CD14-positive monocyte (primary cell): ENCODE data around the gene CLTRN. TPM values are rescaled to one million over a fixed set of nuclear protein-coding genes. Genes with fewer than 3 reads are reported as not detected.

Source experiments
- DNase-seq, 3 donors: peaks; one replicate each; pipeline ENCODE4 v3.0.0-alpha.2; 2011 to 2022
- H2AFZ ChIP-seq: 2 replicates; pipeline ENCODE4 v1.6.0; 2012; ENCODE audit warnings: mild to moderate bottlenecking, low read depth, low read length, inconsistent platforms; ENCODE audit not compliant: insufficient read depth, poor library complexity, severe bottlenecking
- H3K27ac ChIP-seq, 2 donors: 1 replicate in 1 of 2; 2 replicates in 1 of 2; pipeline ENCODE4 v1.5.1; 2012 to 2013; ENCODE audit warnings: low read length in 2 of 2, control low read depth in 1 of 2, inconsistent platforms in 1 of 2, low read depth in 1 of 2, mild to moderate bottlenecking in 1 of 2
- H3K27me3 ChIP-seq, 2 donors: one replicate each; pipeline versions ENCODE4 v1.6.0 to v1.6.1; 2011 to 2013; ENCODE audit warnings: low read length in 2 of 2; ENCODE audit not compliant: control insufficient read depth in 2 of 2, insufficient read depth in 2 of 2
- H3K36me3 ChIP-seq, 2 donors: replicated peaks in 1 of 2; 1 replicate in 1 of 2; 2 replicates in 1 of 2; pipeline versions ENCODE4 v1.5.1 to v1.6.1; 2012 to 2013; ENCODE audit warnings: low read length in 2 of 2, control low read depth in 1 of 2, inconsistent platforms in 1 of 2, mild to moderate bottlenecking in 1 of 2; ENCODE audit not compliant: insufficient read depth in 2 of 2, control insufficient read depth in 1 of 2
- H3K4me1 ChIP-seq, 2 donors: 1 replicate in 1 of 2; 2 replicates in 1 of 2; pipeline versions ENCODE4 v1.5.1 to v1.6.1; 2012 to 2013; ENCODE audit warnings: low read length in 2 of 2, control low read depth in 1 of 2, inconsistent platforms in 1 of 2, mild to moderate bottlenecking in 1 of 2, moderate library complexity in 1 of 2; ENCODE audit not compliant: insufficient read depth in 2 of 2, control insufficient read depth in 1 of 2
- H3K4me2 ChIP-seq: replicated peaks from 2 replicates; pipeline ENCODE3; 2012; ENCODE audit warnings: low read length, moderate library complexity, mild to moderate bottlenecking; ENCODE audit not compliant: poor library complexity, severe bottlenecking; ENCODE audit errors: extremely low read depth
- H3K4me3 ChIP-seq, 3 experiments: fragments of 200-600 bp in 1 of 3; sonication (generic) in 1 of 3; replicated peaks in 1 of 3; 1 replicate in 2 of 3; 2 replicates in 1 of 3; pipeline ENCODE4 v1.5.1; 2011 to 2013; ENCODE audit warnings: low read length in 3 of 3, mild to moderate bottlenecking in 3 of 3, control low read depth in 2 of 3, low read depth in 2 of 3, inconsistent platforms in 1 of 3, moderate library complexity in 1 of 3
- H3K79me2 ChIP-seq: 2 replicates; pipeline ENCODE4 v1.6.0; 2012; ENCODE audit warnings: mild to moderate bottlenecking, control low read depth, inconsistent platforms, low read length, moderate library complexity; ENCODE audit not compliant: insufficient read depth
- H3K9ac ChIP-seq: 2 replicates; pipeline ENCODE4 v1.6.0; 2017; ENCODE audit warnings: low read length, mild to moderate bottlenecking; ENCODE audit not compliant: insufficient read depth, poor library complexity, severe bottlenecking
- H3K9me3 ChIP-seq, 2 donors: replicated peaks in 1 of 2; 1 replicate in 1 of 2; 2 replicates in 1 of 2; pipeline versions ENCODE4 v1.5.1 to v1.6.1; 2012 to 2013; ENCODE audit warnings: low read length in 2 of 2, control low read depth in 1 of 2; ENCODE audit not compliant: control insufficient read depth in 1 of 2, insufficient read depth in 1 of 2
- H4K20me1 ChIP-seq: 2 replicates; pipeline ENCODE4 v1.6.0; 2012; ENCODE audit warnings: mild to moderate bottlenecking, low read length, control low read depth, moderate library complexity; ENCODE audit not compliant: insufficient read depth
- H3K27ac Mint-ChIP-seq, 7 donors: one replicate each; pipeline ENCODE4 v1.8.0; 2020; ENCODE audit warnings: mild to moderate bottlenecking in 7 of 7, mixed read lengths in 7 of 7, moderate library complexity in 6 of 7, inconsistent platforms in 2 of 7
- H3K27me3 Mint-ChIP-seq, 3 donors: one replicate each; pipeline ENCODE4 v1.8.0; 2021 to 2022; ENCODE audit warnings: low read depth in 3 of 3, mild to moderate bottlenecking in 3 of 3, mixed read lengths in 3 of 3, moderate library complexity in 3 of 3, inconsistent platforms in 1 of 3
- H3K36me3 Mint-ChIP-seq, 2 donors: one replicate each; pipeline ENCODE4 v1.8.0; 2020; ENCODE audit warnings: mixed read lengths in 2 of 2, inconsistent platforms in 1 of 2, mild to moderate bottlenecking in 1 of 2
- H3K4me1 Mint-ChIP-seq: one replicate; pipeline ENCODE4 v1.8.0; 2020; ENCODE audit warnings: mild to moderate bottlenecking, mixed read lengths
- H3K4me3 Mint-ChIP-seq, 2 donors: one replicate each; pipeline ENCODE4 v1.8.0; 2020; ENCODE audit warnings: mild to moderate bottlenecking in 2 of 2, mixed read lengths in 2 of 2, moderate library complexity in 1 of 2
- H3K9me3 Mint-ChIP-seq, 7 donors: one replicate each; pipeline ENCODE4 v1.8.0; 2020 to 2022; ENCODE audit warnings: mixed read lengths in 7 of 7, mild to moderate bottlenecking in 6 of 7, moderate library complexity in 6 of 7, inconsistent platforms in 2 of 7
- WGBS: methylation state at CpG from one replicate; pipeline ENCODE4 v1.1.5; 2013; ENCODE audit warnings: missing lambda C conversion rate; ENCODE audit not compliant: insufficient coverage; 5-methylcytosine and 5-hydroxymethylcytosine counted together
- intact Hi-C, 2 donors: fragments of 100-400 bp; cut with micrococcal nuclease; formaldehyde crosslinking; loops; one replicate each; pipeline versions ENCODE4 v1.15.0 to v1.15.1; 2023
- polyA plus RNA-seq, 3 donors: library from polyadenylated mRNA; depleted of rRNA in 1 of 3; unstranded in 2 of 3; stranded (reverse) in 1 of 3; fragments of 300-500 nt in 2 of 3; fragments of >200 nt in 1 of 3; fragmentation: Illumina TruSeq in 2 of 3; gene quantifications; 1 replicate in 2 of 3; 2 replicates in 1 of 3; pipeline ENCODE4 v1.2.3, GENCODE V29; 2012 to 2021
- TF ChIP-seq, protein P1 (sequence below): fragments of 200-600 bp; IDR thresholded peaks from one replicate; pipeline ENCODE4 v1.8.0; 2022; ENCODE audit warnings: antibody characterized with exemption, mild to moderate bottlenecking

The CLTRN gene
- polyA plus RNA-seq, 3 donors: not detected

DNA sequence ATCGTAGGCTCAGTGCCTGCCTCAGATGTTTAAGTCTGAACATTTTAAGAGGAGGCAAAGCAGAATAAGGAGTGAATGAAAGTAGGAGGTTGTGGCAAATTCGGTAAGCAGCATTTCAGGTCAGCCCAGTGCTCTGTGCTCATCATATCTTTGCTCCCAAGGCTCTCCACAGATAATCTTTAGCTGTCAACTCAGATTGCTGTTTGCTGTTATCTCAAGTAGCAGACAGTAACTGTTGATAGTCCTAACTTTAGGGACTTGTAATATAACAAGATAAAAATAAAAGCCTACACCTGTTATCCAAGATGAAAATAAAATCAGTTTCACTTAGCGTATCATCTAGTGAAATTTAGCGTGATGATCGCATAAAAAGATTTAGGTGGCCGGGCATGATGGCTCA lies 18.6 kb upstream of the CLTRN start:
- Histone ChIP-seq H2AFZ (no peak overlapping the region), H3K27ac (no peak overlapping the region), H3K27me3 (peaks cover 0 to 15% of the 10 kb centered on the region in 2 donors), H3K4me3 (no peak overlapping the region), H3K4me1 (peaks cover 38 to 41% of the 10 kb centered on the region in 2 donors), H3K4me2 (no peak overlapping the region), H3K9me3 (peaks cover 5 to 6% of the 10 kb centered on the region in 2 donors), H3K79me2 (peaks cover 100% of the 10 kb centered on the region), H3K9ac (no peak overlapping the region), H4K20me1 (peaks cover 94% of the 10 kb centered on the region), H3K36me3 (peaks cover 7 to 61% of the 10 kb centered on the region in 2 donors)
- Mint-ChIP-seq H3K4me1 (peaks cover 48% of the 10 kb centered on the region), H3K27ac (peak overlapping the region in 3 of 7 donors; percentile 67 to 80 (median 75)), H3K9me3 (peaks cover 0 to 7% (median 0%) of the 10 kb centered on the region in 7 donors), H3K27me3 (peaks cover 0 to 5% (median 1%) of the 10 kb centered on the region in 3 donors), H3K36me3 (peaks cover 14 to 67% of the 10 kb centered on the region in 2 donors), H3K4me3 (no peak overlapping the region)
- TF ChIP-seq, protein P1, sequence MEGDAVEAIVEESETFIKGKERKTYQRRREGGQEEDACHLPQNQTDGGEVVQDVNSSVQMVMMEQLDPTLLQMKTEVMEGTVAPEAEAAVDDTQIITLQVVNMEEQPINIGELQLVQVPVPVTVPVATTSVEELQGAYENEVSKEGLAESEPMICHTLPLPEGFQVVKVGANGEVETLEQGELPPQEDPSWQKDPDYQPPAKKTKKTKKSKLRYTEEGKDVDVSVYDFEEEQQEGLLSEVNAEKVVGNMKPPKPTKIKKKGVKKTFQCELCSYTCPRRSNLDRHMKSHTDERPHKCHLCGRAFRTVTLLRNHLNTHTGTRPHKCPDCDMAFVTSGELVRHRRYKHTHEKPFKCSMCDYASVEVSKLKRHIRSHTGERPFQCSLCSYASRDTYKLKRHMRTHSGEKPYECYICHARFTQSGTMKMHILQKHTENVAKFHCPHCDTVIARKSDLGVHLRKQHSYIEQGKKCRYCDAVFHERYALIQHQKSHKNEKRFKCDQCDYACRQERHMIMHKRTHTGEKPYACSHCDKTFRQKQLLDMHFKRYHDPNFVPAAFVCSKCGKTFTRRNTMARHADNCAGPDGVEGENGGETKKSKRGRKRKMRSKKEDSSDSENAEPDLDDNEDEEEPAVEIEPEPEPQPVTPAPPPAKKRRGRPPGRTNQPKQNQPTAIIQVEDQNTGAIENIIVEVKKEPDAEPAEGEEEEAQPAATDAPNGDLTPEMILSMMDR: no peak
- intact Hi-C loops: loop anchor here in 1 of 2 donors (10.0 kb wide), 1 partner anchor 808 kb away; the partner anchor contains the start of genes FANCB and MOSPD2
- 94% methylated on average over 3 of the region's 6 CpGs for WGBS
- no peak for DNase-seq

DNA sequence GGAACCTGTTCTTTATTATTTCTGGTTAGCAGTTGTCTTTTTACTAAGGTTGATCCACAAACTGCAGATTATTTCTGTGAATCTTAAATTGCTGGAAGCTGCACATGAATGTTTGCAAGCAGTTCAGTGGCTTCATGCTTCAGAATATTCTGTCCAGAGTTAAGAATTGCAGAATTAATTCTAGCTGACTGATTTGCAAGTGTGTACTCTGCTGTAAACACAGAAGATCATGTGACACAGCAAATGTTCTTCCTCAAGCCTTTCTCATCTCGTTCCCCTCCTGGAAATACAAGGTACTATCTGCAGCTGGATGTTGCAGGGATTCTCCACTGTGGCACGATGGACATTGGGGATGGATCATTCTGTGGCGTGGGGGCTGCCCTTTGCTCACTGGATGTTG lies 16.8 kb upstream of the CLTRN start:
- intact Hi-C loops: loop anchor here in 1 of 2 donors (10.0 kb wide), 1 partner anchor 807 kb away; the partner anchor contains the start of genes FANCB and MOSPD2
- no peak overlapping the region for H3K4me3 ChIP-seq
- peak overlapping the region; percentile 32 to 85 (median 83) for H3K27ac Mint-ChIP-seq
- H3K36me3 Mint-ChIP-seq: peaks cover 13 to 67% of the 10 kb centered on the region in 2 donors
- H3K4me3 Mint-ChIP-seq: no peak overlapping the region
- H3K4me2 ChIP-seq: no peak overlapping the region
- peaks cover 100% of the 10 kb centered on the region for H3K79me2 ChIP-seq
- peaks cover 97% of the 10 kb centered on the region for H4K20me1 ChIP-seq
- no CpG with 5 or more reads among the region's 3 CpGs for WGBS
- peaks cover 56% of the 10 kb centered on the region for H3K4me1 Mint-ChIP-seq
- DNase-seq: no peak
- H3K9me3 Mint-ChIP-seq: peaks cover 0 to 8% (median 2%) of the 10 kb centered on the region in 7 donors
- H3K27me3 ChIP-seq: peaks cover 0 to 15% of the 10 kb centered on the region in 2 donors
- H3K9me3 ChIP-seq: peaks cover 7% of the 10 kb centered on the region in 2 donors
- peak overlapping the region in 1 of 2 donors; percentile 59 for H3K27ac ChIP-seq
- no peak overlapping the region for H2AFZ ChIP-seq
- peaks cover 55% of the 10 kb centered on the region in 2 donors for H3K4me1 ChIP-seq
- H3K36me3 ChIP-seq: peaks cover 4 to 55% of the 10 kb centered on the region in 2 donors
- TF ChIP-seq, protein P1: no peak
- H3K27me3 Mint-ChIP-seq: peaks cover 0 to 5% (median 1%) of the 10 kb centered on the region in 3 donors
- H3K9ac ChIP-seq: no peak overlapping the region
